HepG2 (cell line): ENCODE measurements around the gene CDC34. TPM values are rescaled to one million over a fixed set of nuclear protein-coding genes. Genes with fewer than 3 reads are reported as not detected.

Experiments
- ATAC-seq: fragments of 200-7000 bp; cut with Tn5 transposase; 3 replicates; pipeline ENCODE4 v1.9.1; 2020; ENCODE audit warnings: mild to moderate bottlenecking, moderate library complexity
- BruUV-seq: library from RNA; stranded (reverse); fragments of 400-500 nt; replicated peaks from 2 replicates; lab custom pipeline; 2021; lab: Mats Ljungman, UMichigan
- CTCF ChIA-PET: fragments of 300-600 bp; formaldehyde crosslinking; extraction: SDS; loops from one replicate; lab custom pipeline; 2021; ENCODE audit warnings: low total read pairs, inconsistent platforms, low intra/inter-chr PET ratio; lab: Yijun Ruan, JAX
- POLR2A ChIA-PET: fragments of 350-600 bp; sonication (Branson Sonifier 250); formaldehyde crosslinking; loops from one replicate; lab custom pipeline; 2020; ENCODE audit warnings: antibody characterized with exemption, inconsistent platforms; lab: Yijun Ruan, JAX
- DNase-seq: peaks from one replicate; pipeline ENCODE4 v3.0.0-alpha.2; 2015; ENCODE audit warnings: low spot score
- FAIRE-seq: peaks from 3 replicates; lab custom pipeline; 2011; peaks lifted over from hg19 to GRCh38; lab: Jason Lieb, UNC
- H2AFZ ChIP-seq: one replicate; pipeline ENCODE4 v1.6.1; 2011; ENCODE audit warnings: low read length, inconsistent platforms
- H3K27ac ChIP-seq: fragments of 300-600 bp; 3 replicates; pipeline ENCODE4 v1.8.0; 2011; ENCODE audit warnings: mixed run types, mild to moderate bottlenecking, mixed read lengths, low read length, inconsistent platforms; ENCODE audit not compliant: insufficient read depth; ENCODE audit errors: extremely low read length
- H3K27me3 ChIP-seq, 2 experiments: fragments of 200-600 bp in 1 of 2; 2 replicates in 1 of 2; 3 replicates in 1 of 2; pipeline versions ENCODE4 v1.6.0 to v1.8.0; 2011; ENCODE audit warnings: low read length in 2 of 2, mild to moderate bottlenecking in 2 of 2, moderate library complexity in 2 of 2, inconsistent platforms in 1 of 2; ENCODE audit not compliant: insufficient read depth in 2 of 2, control insufficient read depth in 1 of 2
- H3K36me3 ChIP-seq, 2 experiments: fragments of 200-600 bp in 1 of 2; replicated peaks in 1 of 2; 2 replicates in 1 of 2; 3 replicates in 1 of 2; pipeline versions ENCODE4 v1.5.1 to v1.8.0; 2011; ENCODE audit warnings: low read length in 2 of 2, inconsistent platforms in 1 of 2; ENCODE audit not compliant: insufficient read depth in 2 of 2, control insufficient read depth in 1 of 2
- H3K4me1 ChIP-seq: 2 replicates; pipeline ENCODE4 v1.5.1; 2012; ENCODE audit warnings: low read length, inconsistent platforms; ENCODE audit not compliant: insufficient read depth
- H3K4me2 ChIP-seq: 2 replicates; pipeline ENCODE4 v1.6.0; 2011; ENCODE audit warnings: low read depth, low read length, inconsistent platforms
- H3K4me3 ChIP-seq, 3 experiments: fragments of 200-600 bp in 1 of 3; sonication (generic), shearing (Covaris generic) in 1 of 3; replicated peaks in 1 of 3; 2 replicates each; pipeline ENCODE4 v1.5.1; 2011 to 2016; ENCODE audit warnings: low read length in 3 of 3, inconsistent platforms in 2 of 3, low read depth in 2 of 3, mild to moderate bottlenecking in 2 of 3, control low read depth in 1 of 3, mixed read lengths in 1 of 3; ENCODE audit not compliant: insufficient read depth in 1 of 3
- H3K79me2 ChIP-seq: one replicate; pipeline ENCODE4 v1.6.1; 2011; ENCODE audit warnings: low read length, inconsistent platforms; ENCODE audit not compliant: insufficient read depth
- H3K9ac ChIP-seq: 2 replicates; pipeline ENCODE4 v1.6.0; 2011; ENCODE audit warnings: mild to moderate bottlenecking, low read depth, low read length, inconsistent platforms; ENCODE audit not compliant: insufficient read depth
- H3K9me3 ChIP-seq: 2 replicates; pipeline ENCODE4 v1.5.1; 2012; ENCODE audit warnings: mild to moderate bottlenecking, low read length
- H4K20me1 ChIP-seq: 2 replicates; pipeline ENCODE4 v1.6.0; 2011; ENCODE audit warnings: inconsistent platforms, mild to moderate bottlenecking, low read length, moderate library complexity; ENCODE audit not compliant: insufficient read depth
- AGO1 ChIP-seq: fragments of 200-400 bp; formaldehyde crosslinking; IDR thresholded peaks from 2 replicates; pipeline ENCODE4 v1.6.1; 2017; ENCODE audit warnings: mild to moderate bottlenecking, low read depth, low read length, moderate library complexity; ENCODE audit not compliant: poor library complexity, severe bottlenecking
- ERF ChIP-seq: IDR thresholded peaks from 2 replicates; pipeline ENCODE4 v1.6.1; 2018; ENCODE audit warnings: missing biosample characterization, missing genetic modification reagents
- FOXP1 ChIP-seq, 2 experiments: fragments of 450-650 bp in 1 of 2; IDR thresholded peaks; 2 replicates each; pipeline ENCODE4 v1.6.1; 2017 to 2018; ENCODE audit warnings: antibody characterized with exemption in 1 of 2
- SNAI1 ChIP-seq: sonication (generic); formaldehyde crosslinking; IDR thresholded peaks from 2 replicates; pipeline ENCODE4 v1.5.0; 2020; ENCODE audit warnings: mild to moderate bottlenecking, missing genetic modification reagents, borderline replicate concordance
- ZFP90 ChIP-seq: sonication (generic); formaldehyde crosslinking; IDR thresholded peaks from 2 replicates; pipeline ENCODE4 v1.8.0; 2022; ENCODE audit warnings: missing genetic modification reagents, mild to moderate bottlenecking, inconsistent platforms, borderline replicate concordance
- ZNF513 ChIP-seq: sonication (generic); formaldehyde crosslinking; conservative IDR thresholded peaks from 2 replicates; pipeline ENCODE4 v1.5.0; 2020; ENCODE audit warnings: missing genetic modification reagents
- ZNF543 ChIP-seq: sonication (generic); formaldehyde crosslinking; IDR thresholded peaks from 2 replicates; pipeline ENCODE4 v1.4.0; 2020; ENCODE audit warnings: mild to moderate bottlenecking, missing genetic modification reagents
- WGBS: methylation state at CpG from one replicate; pipeline ENCODE4 v1.1.6; 2017; ENCODE audit warnings: low lambda C conversion rate; 5-methylcytosine and 5-hydroxymethylcytosine counted together
- in situ Hi-C: cut with HindIII; loops from 2 replicates; pipeline ENCODE4 v1.10.0; 2017; ENCODE audit warnings: low pct_unique_long_range_greater_than_20kb; ENCODE audit not compliant: extremely low pct_ligation_motif_present
- intact Hi-C: fragments of 100-400 bp; cut with micrococcal nuclease; formaldehyde crosslinking; loops from one replicate; pipeline ENCODE4 v1.10.0; 2022; ENCODE audit not compliant: unreplicated experiment
- polyA plus RNA-seq, 8 experiments: library from polyadenylated mRNA; depleted of rRNA in 3 of 8; stranded (reverse) in 7 of 8; unstranded in 1 of 8; fragments of >200 nt; fragmentation: Illumina TruSeq in 4 of 8; extraction: Trizol in 4 of 8; gene quantifications; 2 replicates each; pipeline versions ENCODE4 v1.2.1 to v1.2.3, GENCODE V29; 2011 to 2016; ENCODE audit warnings: low read depth in 4 of 8, missing spikeins in 1 of 8, mixed read lengths in 1 of 8; ENCODE audit not compliant: insufficient read depth in 1 of 8
- total RNA-seq, 5 experiments: library from RNA; depleted of rRNA; stranded (reverse); fragments of >200 nt; fragmentation: Illumina TruSeq; extraction: Trizol; gene quantifications; 2 replicates each; pipeline ENCODE4 v1.2.3, GENCODE V29; 2016; ENCODE audit warnings: low read depth in 1 of 5
- TF ChIP-seq, protein P1 (sequence below): sonication (generic); formaldehyde crosslinking; IDR thresholded peaks from 2 replicates; pipeline ENCODE4 v1.9.0; 2022; ENCODE audit warnings: missing genetic modification reagents, mild to moderate bottlenecking, borderline replicate concordance
- TF ChIP-seq, protein P2 (sequence below): sonication (generic); formaldehyde crosslinking; IDR thresholded peaks from 2 replicates; pipeline ENCODE4 v1.5.1; 2020; ENCODE audit warnings: mild to moderate bottlenecking, missing genetic modification reagents, moderate library complexity

Gene CDC34
- total and polyA plus RNA-seq, 2 of the 13 experiments (the other 11 are each of a cell fraction or from before 2014, with no cell fraction given) = 138 to 150 TPM

- TF ChIP-seq, protein P1, sequence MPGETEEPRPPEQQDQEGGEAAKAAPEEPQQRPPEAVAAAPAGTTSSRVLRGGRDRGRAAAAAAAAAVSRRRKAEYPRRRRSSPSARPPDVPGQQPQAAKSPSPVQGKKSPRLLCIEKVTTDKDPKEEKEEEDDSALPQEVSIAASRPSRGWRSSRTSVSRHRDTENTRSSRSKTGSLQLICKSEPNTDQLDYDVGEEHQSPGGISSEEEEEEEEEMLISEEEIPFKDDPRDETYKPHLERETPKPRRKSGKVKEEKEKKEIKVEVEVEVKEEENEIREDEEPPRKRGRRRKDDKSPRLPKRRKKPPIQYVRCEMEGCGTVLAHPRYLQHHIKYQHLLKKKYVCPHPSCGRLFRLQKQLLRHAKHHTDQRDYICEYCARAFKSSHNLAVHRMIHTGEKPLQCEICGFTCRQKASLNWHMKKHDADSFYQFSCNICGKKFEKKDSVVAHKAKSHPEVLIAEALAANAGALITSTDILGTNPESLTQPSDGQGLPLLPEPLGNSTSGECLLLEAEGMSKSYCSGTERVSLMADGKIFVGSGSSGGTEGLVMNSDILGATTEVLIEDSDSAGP (CRISPR knock-in tag) = peak; percentile 47
- TF ChIP-seq ERF (CRISPR knock-in tag) = peak; percentile 57; the same call in 1 of the 2 replicates
- TF ChIP-seq SNAI1 (CRISPR knock-in tag) = no peak
- TF ChIP-seq FOXP1 (IDR thresholded peaks at IDR 0.05) = no peak
- no peak for TF ChIP-seq FOXP1 (CRISPR knock-in tag; IDR thresholded peaks at IDR 0.05)
- TF ChIP-seq ZFP90 (CRISPR knock-in tag) = no peak
- 0 out of 2 replicates have a peak, but pooled peaks have one; percentile 44 for TF ChIP-seq ZNF543 (CRISPR knock-in tag)
- TF ChIP-seq, all 625 proteins: peak for 97
Measured at GRCh38 chr19:491146-491741, 40.3 kb upstream of the CDC34 start (continued).

- H3K27me3 ChIP-seq = no peaks in the 10 kb centered on the region; a peak in 1 of 5 replicates
- CTCF ChIA-PET = no interaction called here
- POLR2A ChIA-PET = interaction anchor here (1.7 to 2.5 kb wide), 2 partner anchors 14 to 31 kb away, joined by 7 to 14 read pairs; no protein-coding TSS in a partner anchor
- H3K27ac ChIP-seq = no peak overlapping the region
- H3K4me1 ChIP-seq = peaks cover 53% of the 10 kb centered on the region
- peak overlapping the region in 1 of 3 experiments; percentile 50; a peak in 1 of 6 replicates for H3K4me3 ChIP-seq
- H4K20me1 ChIP-seq = no peaks in the 10 kb centered on the region
- H3K4me2 ChIP-seq = peak overlapping the region; percentile 60
- no peaks in the 10 kb centered on the region for H3K9me3 ChIP-seq
- H3K9ac ChIP-seq = no peak overlapping the region
- H3K36me3 ChIP-seq = no peaks in the 10 kb centered on the region
- TF ChIP-seq ZNF513 (CRISPR knock-in tag) (no peak), AGO1 (peak; percentile 74)
- TF ChIP-seq, protein P2, sequence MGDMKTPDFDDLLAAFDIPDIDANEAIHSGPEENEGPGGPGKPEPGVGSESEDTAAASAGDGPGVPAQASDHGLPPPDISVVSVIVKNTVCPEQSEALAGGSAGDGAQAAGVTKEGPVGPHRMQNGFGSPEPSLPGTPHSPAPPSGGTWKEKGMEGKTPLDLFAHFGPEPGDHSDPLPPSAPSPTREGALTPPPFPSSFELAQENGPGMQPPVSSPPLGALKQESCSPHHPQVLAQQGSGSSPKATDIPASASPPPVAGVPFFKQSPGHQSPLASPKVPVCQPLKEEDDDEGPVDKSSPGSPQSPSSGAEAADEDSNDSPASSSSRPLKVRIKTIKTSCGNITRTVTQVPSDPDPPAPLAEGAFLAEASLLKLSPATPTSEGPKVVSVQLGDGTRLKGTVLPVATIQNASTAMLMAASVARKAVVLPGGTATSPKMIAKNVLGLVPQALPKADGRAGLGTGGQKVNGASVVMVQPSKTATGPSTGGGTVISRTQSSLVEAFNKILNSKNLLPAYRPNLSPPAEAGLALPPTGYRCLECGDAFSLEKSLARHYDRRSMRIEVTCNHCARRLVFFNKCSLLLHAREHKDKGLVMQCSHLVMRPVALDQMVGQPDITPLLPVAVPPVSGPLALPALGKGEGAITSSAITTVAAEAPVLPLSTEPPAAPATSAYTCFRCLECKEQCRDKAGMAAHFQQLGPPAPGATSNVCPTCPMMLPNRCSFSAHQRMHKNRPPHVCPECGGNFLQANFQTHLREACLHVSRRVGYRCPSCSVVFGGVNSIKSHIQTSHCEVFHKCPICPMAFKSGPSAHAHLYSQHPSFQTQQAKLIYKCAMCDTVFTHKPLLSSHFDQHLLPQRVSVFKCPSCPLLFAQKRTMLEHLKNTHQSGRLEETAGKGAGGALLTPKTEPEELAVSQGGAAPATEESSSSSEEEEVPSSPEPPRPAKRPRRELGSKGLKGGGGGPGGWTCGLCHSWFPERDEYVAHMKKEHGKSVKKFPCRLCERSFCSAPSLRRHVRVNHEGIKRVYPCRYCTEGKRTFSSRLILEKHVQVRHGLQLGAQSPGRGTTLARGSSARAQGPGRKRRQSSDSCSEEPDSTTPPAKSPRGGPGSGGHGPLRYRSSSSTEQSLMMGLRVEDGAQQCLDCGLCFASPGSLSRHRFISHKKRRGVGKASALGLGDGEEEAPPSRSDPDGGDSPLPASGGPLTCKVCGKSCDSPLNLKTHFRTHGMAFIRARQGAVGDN (CRISPR knock-in tag) = 0 out of 2 replicates have a peak, but pooled peaks have one; percentile 23
- 19% methylated on average over 8 of the region's 19 CpGs for WGBS
- no peak for FAIRE-seq
- H2AFZ ChIP-seq = no peak overlapping the region
- no peak for DNase-seq
- H3K79me2 ChIP-seq = peaks cover 3% of the 10 kb centered on the region
- peak; percentile 11 for ATAC-seq
- in situ Hi-C loops (no loop called here), intact Hi-C loops (no loop called here)
- BruUV-seq = no TSS peak
Measured at GRCh38 chr19:492091-492531, 39.4 kb upstream of the CDC34 start.
